Calu3 (cell line): ENCODE measurements around the gene GRK4. TPM values are rescaled to one million over a fixed set of nuclear protein-coding genes. Genes with fewer than 3 reads are reported as not detected.

Experiments used
- BruUV-seq: library from RNA; stranded (reverse); fragments of 400-500 nt; replicated peaks from 2 replicates; lab custom pipeline; 2021; lab: Mats Ljungman, UMichigan
- CTCF ChIA-PET: fragments of 300-600 bp; sonication (Branson Sonifier 250); formaldehyde crosslinking; loops from one replicate; lab custom pipeline; 2022; ENCODE audit warnings: antibody characterized with exemption; lab: Charles Lee
- DNase-seq: peaks from one replicate; pipeline ENCODE4 v3.0.0; 2022
- H3K27ac Mint-ChIP-seq: one replicate; pipeline ENCODE4 v1.8.0; 2022; ENCODE audit warnings: mixed read lengths; ENCODE audit not compliant: unreplicated experiment
- H3K27me3 Mint-ChIP-seq: one replicate; pipeline ENCODE4 v1.8.0; 2022; ENCODE audit warnings: mixed read lengths; ENCODE audit not compliant: unreplicated experiment
- H3K36me3 Mint-ChIP-seq: one replicate; pipeline ENCODE4 v1.8.0; 2022; ENCODE audit warnings: mild to moderate bottlenecking, moderate library complexity, mixed read lengths; ENCODE audit not compliant: insufficient read depth, unreplicated experiment
- H3K4me1 Mint-ChIP-seq: one replicate; pipeline ENCODE4 v1.8.0; 2022; ENCODE audit warnings: mild to moderate bottlenecking, low read depth, mixed read lengths; ENCODE audit not compliant: unreplicated experiment
- H3K4me3 Mint-ChIP-seq: one replicate; pipeline ENCODE4 v1.8.0; 2022; ENCODE audit warnings: mild to moderate bottlenecking, low read depth, moderate library complexity, mixed read lengths; ENCODE audit not compliant: unreplicated experiment
- H3K9me3 Mint-ChIP-seq: one replicate; pipeline ENCODE4 v1.8.0; 2022; ENCODE audit warnings: low read depth, mixed read lengths; ENCODE audit not compliant: unreplicated experiment
- CTCF ChIP-seq: fragments of 200-600 bp; IDR thresholded peaks from one replicate; pipeline ENCODE4 v1.8.0; 2022; ENCODE audit warnings: antibody characterized with exemption; ENCODE audit not compliant: unreplicated experiment
- intact Hi-C: fragments of 100-400 bp; cut with micrococcal nuclease; formaldehyde crosslinking; loops from one replicate; pipeline ENCODE4 v1.10.0; 2022; ENCODE audit not compliant: unreplicated experiment
- total RNA-seq: library from RNA; stranded (reverse); gene quantifications from 2 replicates; pipeline ENCODE4 v1.2.3, GENCODE V29; 2022

The GRK4 gene
- total RNA-seq, 1 experiment from 2014 or later = 0.80 TPM

- BruUV-seq = no TSS peak
- H3K36me3 Mint-ChIP-seq = no peaks in the 10 kb centered on the region
- intact Hi-C loops = no loop called here
- no peaks in the 10 kb centered on the region for H3K9me3 Mint-ChIP-seq
- CTCF ChIA-PET = interaction anchor here (1.4 kb wide), 1 partner anchor 10 kb away, joined by 4 read pairs; no protein-coding TSS in a partner anchor
- H3K4me1 Mint-ChIP-seq = no peaks in the 10 kb centered on the region
- TF ChIP-seq CTCF = no peak
- H3K27me3 Mint-ChIP-seq = peaks cover 35% of the 10 kb centered on the region
- no peak for DNase-seq
- no peak overlapping the region for H3K27ac Mint-ChIP-seq
- H3K4me3 Mint-ChIP-seq = no peak overlapping the region
These were observed 102.2 kb downstream of the GRK4 start for GRCh38 chr4:3065551-3065950.

- Mint-ChIP-seq H3K36me3 (no peaks in the 10 kb centered on the region), H3K27me3 (peaks cover 27% of the 10 kb centered on the region), H3K27ac (no peak overlapping the region), H3K4me1 (no peaks in the 10 kb centered on the region), H3K4me3 (no peak overlapping the region), H3K9me3 (no peaks in the 10 kb centered on the region)
- BruUV-seq = no TSS peak
- intact Hi-C loops = no loop called here
- CTCF ChIA-PET = no interaction called here
- TF ChIP-seq CTCF = no peak
- DNase-seq = no peak
These were observed 103.5 kb downstream of the GRK4 start for GRCh38 chr4:3066836-3067400.

- CTCF ChIA-PET = no interaction called here
- intact Hi-C loops = no loop called here
- DNase-seq = no peak
- Mint-ChIP-seq H3K9me3 (no peaks in the 10 kb centered on the region), H3K27ac (no peak overlapping the region), H3K27me3 (peaks cover 26% of the 10 kb centered on the region), H3K36me3 (no peaks in the 10 kb centered on the region), H3K4me3 (no peak overlapping the region), H3K4me1 (no peaks in the 10 kb centered on the region)
- no peak for TF ChIP-seq CTCF
- no TSS peak for BruUV-seq
These were observed 104.2 kb downstream of the GRK4 start for GRCh38 chr4:3067473-3068001.

DNA sequence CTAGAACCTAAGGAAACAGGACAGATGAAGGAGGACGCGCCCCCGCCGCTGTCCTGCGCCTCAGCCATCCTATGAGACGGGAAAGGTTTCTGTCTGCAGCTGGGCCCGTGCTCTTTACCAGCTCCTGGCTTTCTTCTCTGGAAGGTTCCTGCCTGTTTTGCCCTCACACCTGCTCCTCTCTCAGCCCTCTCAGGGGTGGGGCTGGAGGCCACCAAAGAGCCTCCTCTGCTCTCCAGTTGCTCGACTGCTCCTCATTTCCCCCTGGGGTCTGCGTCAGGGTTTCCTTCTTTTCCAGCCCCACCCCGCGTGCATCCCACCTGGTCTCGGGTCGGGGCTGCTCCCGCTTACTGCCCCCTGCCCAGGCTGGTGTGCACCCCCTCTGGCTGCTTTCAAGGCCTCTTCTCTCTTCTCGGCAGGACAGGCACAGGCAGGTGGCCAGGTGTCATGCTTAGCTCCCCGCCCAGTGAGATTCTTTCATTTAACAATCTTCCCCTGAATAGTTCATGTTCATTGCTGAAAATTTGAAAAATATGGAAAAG lies 106.4 kb downstream of the GRK4 start:
- CTCF ChIA-PET = no interaction called here

More for the DNA sequence above, 106.4 kb downstream of the GRK4 start:
- no peaks in the 10 kb centered on the region for H3K9me3 Mint-ChIP-seq
- DNase-seq = no peak
- no peak overlapping the region for H3K27ac Mint-ChIP-seq
- no peak overlapping the region for H3K4me3 Mint-ChIP-seq
- TF ChIP-seq CTCF = no peak
- intact Hi-C loops = no loop called here
- no peaks in the 10 kb centered on the region for H3K4me1 Mint-ChIP-seq
- H3K36me3 Mint-ChIP-seq = peaks cover 7% of the 10 kb centered on the region
- no TSS peak for BruUV-seq
- peaks cover 14% of the 10 kb centered on the region for H3K27me3 Mint-ChIP-seq
